GM12891 (cell line): ENCODE data around the gene PPDPF.

ENCODE experiments used
- PAX5 ChIP-seq: IDR thresholded peaks from 2 replicates; pipeline ENCODE4 v1.6.1; 2011; ENCODE audit warnings: low read length, moderate library complexity, mild to moderate bottlenecking; ENCODE audit not compliant: insufficient read depth, severe bottlenecking
- POLR2A ChIP-seq: IDR thresholded peaks from 2 replicates; pipeline ENCODE4 v1.6.1; 2011; ENCODE audit warnings: low read depth, low read length, control low read depth
- POLR2AphosphoS5 ChIP-seq: IDR thresholded peaks from 2 replicates; pipeline ENCODE4 v1.6.1; 2011; ENCODE audit warnings: low read depth, low read length, control low read depth
- POU2F2 ChIP-seq: IDR thresholded peaks from 2 replicates; pipeline ENCODE4 v1.6.1; 2011; ENCODE audit warnings: low read depth, mild to moderate bottlenecking, control low read depth, low read length, moderate library complexity
- SPI1 ChIP-seq: IDR thresholded peaks from 2 replicates; pipeline ENCODE4 v1.6.1; 2011; ENCODE audit warnings: low read depth, low read length, control low read depth
- TAF1 ChIP-seq: IDR thresholded peaks from 2 replicates; pipeline ENCODE4 v1.6.1; 2011; ENCODE audit warnings: low read depth, low read length, control low read depth

- TF ChIP-seq POLR2AphosphoS5 (no peak), POLR2A (no peak), TAF1 (no peak), POU2F2 (no peak), SPI1 (no peak), PAX5 (no peak)
These were observed 34.1 kb downstream of the PPDPF start for GRCh38 chr20:63554361-63555278.
